ENCODE data around the gene GRXCR2.

DNA sequence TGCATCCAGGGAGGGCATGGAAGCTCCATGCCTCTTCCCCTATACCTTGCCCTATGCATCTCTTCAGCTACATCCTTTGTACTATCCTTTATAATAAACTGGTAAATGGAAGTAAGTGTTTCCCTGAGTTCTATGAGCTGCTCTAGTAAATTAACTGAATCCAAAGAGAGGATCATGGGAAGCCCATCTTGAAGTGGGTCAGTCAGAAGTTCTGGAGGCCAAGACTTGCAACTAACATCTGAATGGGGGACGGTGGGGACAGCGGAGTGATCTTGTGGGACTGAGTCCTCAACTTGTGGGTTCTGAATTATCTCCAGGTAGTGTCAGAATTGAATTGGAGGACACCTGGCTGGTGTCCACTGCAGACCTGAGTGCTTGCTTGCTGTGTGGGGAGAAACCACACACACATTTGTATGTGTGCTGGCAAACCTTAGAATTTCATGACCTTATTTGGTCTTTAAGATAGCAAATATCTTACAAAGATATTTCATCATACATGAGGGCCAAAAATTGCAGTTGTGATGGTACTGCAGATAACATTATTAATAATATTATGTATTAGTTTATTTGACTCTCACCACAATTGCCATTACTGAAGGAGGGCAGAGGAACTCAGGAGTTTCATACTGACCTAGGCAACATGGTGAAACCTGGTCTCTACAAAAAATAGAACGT lies 32.2 kb downstream of the GRXCR2 start:
- TF ChIP-seq, protein P1, sequence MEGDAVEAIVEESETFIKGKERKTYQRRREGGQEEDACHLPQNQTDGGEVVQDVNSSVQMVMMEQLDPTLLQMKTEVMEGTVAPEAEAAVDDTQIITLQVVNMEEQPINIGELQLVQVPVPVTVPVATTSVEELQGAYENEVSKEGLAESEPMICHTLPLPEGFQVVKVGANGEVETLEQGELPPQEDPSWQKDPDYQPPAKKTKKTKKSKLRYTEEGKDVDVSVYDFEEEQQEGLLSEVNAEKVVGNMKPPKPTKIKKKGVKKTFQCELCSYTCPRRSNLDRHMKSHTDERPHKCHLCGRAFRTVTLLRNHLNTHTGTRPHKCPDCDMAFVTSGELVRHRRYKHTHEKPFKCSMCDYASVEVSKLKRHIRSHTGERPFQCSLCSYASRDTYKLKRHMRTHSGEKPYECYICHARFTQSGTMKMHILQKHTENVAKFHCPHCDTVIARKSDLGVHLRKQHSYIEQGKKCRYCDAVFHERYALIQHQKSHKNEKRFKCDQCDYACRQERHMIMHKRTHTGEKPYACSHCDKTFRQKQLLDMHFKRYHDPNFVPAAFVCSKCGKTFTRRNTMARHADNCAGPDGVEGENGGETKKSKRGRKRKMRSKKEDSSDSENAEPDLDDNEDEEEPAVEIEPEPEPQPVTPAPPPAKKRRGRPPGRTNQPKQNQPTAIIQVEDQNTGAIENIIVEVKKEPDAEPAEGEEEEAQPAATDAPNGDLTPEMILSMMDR (IDR thresholded peaks at IDR 0.05 in 2 of 3, conservative IDR thresholded peaks at IDR 0.05 in 1 of 3; ENCODE audit: borderline replicate concordance in 1 of 3, insufficient read depth in 1 of 3, low read depth in 2 of 3, low read length in 2 of 3) = no peak
- TF ChIP-seq POLR2A (IDR thresholded peaks at IDR 0.05; ENCODE audit: borderline replicate concordance, extremely low read depth, insufficient read depth, insufficient read length) (no peak), CEBPB (IDR thresholded peaks at IDR 0.05; ENCODE audit: low read depth) (no peak)

All from HCT116 (cell line).